SH-SY5Y (cell line): Measurements from ENCODE around the gene GIGYF1.

Experiments used
- GATA2 ChIP-seq: IDR thresholded peaks from 2 replicates; pipeline ENCODE4 v1.6.1; 2011; ENCODE audit warnings: mild to moderate bottlenecking, low read depth, low read length
- GATA3 ChIP-seq: IDR thresholded peaks from 2 replicates; pipeline ENCODE4 v1.6.1; 2011; ENCODE audit warnings: low read depth, mild to moderate bottlenecking, low read length, moderate library complexity

DNA sequence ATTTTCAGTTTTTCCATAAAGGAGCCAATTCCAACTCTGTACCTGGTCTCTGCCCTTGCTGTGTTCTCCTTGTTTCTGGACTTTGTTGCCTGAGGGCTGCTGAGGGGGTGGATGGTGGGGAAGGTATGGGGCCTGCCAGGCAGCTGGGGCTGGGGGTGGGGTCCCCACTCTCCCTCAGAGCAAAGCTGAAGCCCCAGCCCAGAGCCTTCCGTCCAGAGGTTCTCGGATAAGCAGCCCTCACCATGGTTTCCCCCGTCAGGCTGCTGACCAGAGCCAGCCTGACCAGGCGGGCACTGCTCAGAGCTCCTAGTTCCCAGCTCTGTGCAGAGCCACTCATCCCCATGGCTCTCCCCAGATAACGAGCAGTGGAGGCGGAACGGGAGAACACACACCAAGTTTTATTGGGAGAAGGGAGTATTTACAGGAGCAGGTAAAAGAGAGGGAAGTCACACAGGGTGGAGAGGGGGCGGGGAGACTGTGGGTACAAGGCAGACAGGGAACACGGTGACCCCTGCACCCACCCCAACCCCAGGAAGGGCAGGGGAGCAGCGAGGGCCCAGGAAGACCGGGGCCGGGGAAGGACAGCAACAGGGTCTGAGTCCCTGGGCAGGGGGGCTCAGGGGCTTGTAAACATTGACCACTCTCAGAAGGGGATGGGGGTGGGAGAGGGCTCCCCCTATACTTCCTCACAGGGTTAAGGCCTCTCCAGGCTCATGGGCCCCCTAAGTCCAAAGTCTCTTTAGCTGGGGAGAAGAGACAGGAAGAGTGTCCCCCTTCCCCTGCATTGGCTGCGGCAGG lies 14.7 kb downstream of the GIGYF1 start:
- TF ChIP-seq GATA2 = no peak
- TF ChIP-seq GATA3 = no peak
